ENCODE data around the gene UBAP2L.
"Not testable (repeated sequence)": the region's sequence is repeated elsewhere in the genome, so short reads cannot be mapped to it uniquely, and the experiment has no call there.

UBAP2L gene

GRCh38 chr1:154222518-154222917 is 1.8 kb downstream of the UBAP2L start:
- DNase-seq (ENCODE audit: low spot score), result no peak
- TF ChIP-seq CTCF (IDR thresholded peaks at IDR 0.05; ENCODE audit: extremely low read depth, insufficient read depth, missing control alignments), result no peak
- in situ Hi-C loops (cut with MboI; ENCODE audit: low pct_unique_long_range_greater_than_20kb, low sequenced_read_pairs, unreplicated experiment), result no loop called here

DNA sequence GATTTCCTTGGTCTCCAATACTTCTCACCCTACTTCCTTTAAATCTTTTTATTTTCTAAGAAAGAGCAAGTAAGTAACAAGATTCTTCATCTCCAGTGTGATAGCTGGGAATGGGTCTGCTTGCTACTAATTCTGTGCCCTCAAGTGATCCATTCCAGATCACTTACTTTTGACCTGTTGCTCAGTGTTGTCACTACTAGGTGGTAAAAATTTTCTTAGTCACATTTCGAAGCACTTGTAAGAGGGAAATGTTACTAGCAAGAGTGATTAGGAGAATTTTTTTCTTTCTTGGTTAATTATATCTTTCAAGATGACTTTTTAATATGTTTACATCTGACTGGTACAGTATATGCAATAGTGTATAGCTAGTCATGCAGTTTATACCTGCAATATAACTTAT is 2.2 kb downstream of the UBAP2L start:
- DNase-seq (ENCODE audit: low spot score), result no peak
- in situ Hi-C loops (cut with MboI; ENCODE audit: low pct_unique_long_range_greater_than_20kb, low sequenced_read_pairs, unreplicated experiment), result no loop called here
- no peak for TF ChIP-seq CTCF (IDR thresholded peaks at IDR 0.05; ENCODE audit: extremely low read depth, insufficient read depth, missing control alignments)

- no peak for DNase-seq (ENCODE audit: low spot score)
- in situ Hi-C loops (cut with MboI; ENCODE audit: low pct_unique_long_range_greater_than_20kb, low sequenced_read_pairs, unreplicated experiment), result no loop called here
- TF ChIP-seq CTCF (IDR thresholded peaks at IDR 0.05; ENCODE audit: extremely low read depth, insufficient read depth, missing control alignments), result no peak
These were observed 2.9 kb downstream of the UBAP2L start for GRCh38 chr1:154223621-154224020.

GRCh38 chr1:154225370-154225769 is 4.6 kb downstream of the UBAP2L start:
- no peak for DNase-seq (ENCODE audit: low spot score)
- in situ Hi-C loops (cut with MboI; ENCODE audit: low pct_unique_long_range_greater_than_20kb, low sequenced_read_pairs, unreplicated experiment), result no loop called here
- no peak for TF ChIP-seq CTCF (IDR thresholded peaks at IDR 0.05; ENCODE audit: extremely low read depth, insufficient read depth, missing control alignments)

GRCh38 chr1:154231112-154231511 is 10.4 kb downstream of the UBAP2L start:
- in situ Hi-C loops (cut with MboI; ENCODE audit: low pct_unique_long_range_greater_than_20kb, low sequenced_read_pairs, unreplicated experiment); DNase-seq (ENCODE audit: low spot score): not testable (repeated sequence)

DNA sequence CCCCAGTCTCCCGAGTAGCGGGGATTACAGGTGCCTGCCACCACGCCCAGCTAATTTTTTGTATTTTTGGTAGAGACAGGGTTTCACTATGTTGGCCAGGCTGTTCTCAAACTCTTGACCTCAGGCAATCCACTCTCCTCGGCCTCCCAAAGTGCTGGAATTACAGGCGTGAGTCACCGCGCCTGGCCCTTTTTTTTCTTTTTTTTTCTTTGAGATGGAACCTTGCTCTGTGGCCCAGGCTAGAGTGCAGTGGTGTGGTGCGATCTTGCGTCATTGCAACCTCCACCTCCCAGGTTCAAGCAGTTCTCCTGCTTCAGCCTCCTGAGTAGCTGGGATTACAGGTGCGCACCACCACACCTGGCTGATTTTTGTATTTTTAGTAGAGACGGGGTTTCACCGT is 12.4 kb downstream of the UBAP2L start:
- DNase-seq (ENCODE audit: low spot score); in situ Hi-C loops (cut with MboI; ENCODE audit: low pct_unique_long_range_greater_than_20kb, low sequenced_read_pairs, unreplicated experiment): not testable (repeated sequence)

- in situ Hi-C loops (cut with MboI; ENCODE audit: low pct_unique_long_range_greater_than_20kb, low sequenced_read_pairs, unreplicated experiment), result no loop called here
- DNase-seq (ENCODE audit: low spot score), result no peak
- no peak for TF ChIP-seq CTCF (IDR thresholded peaks at IDR 0.05; ENCODE audit: extremely low read depth, insufficient read depth, missing control alignments)
These were observed 16.1 kb downstream of the UBAP2L start for GRCh38 chr1:154236855-154237254.

- TF ChIP-seq CTCF (IDR thresholded peaks at IDR 0.05; ENCODE audit: extremely low read depth, insufficient read depth, missing control alignments), result no peak
- DNase-seq (ENCODE audit: low spot score), result no peak
- in situ Hi-C loops (cut with MboI; ENCODE audit: low pct_unique_long_range_greater_than_20kb, low sequenced_read_pairs, unreplicated experiment), result no loop called here
These were observed 16.7 kb downstream of the UBAP2L start for GRCh38 chr1:154237435-154237834.

All from GM13977 (cell line).